Liver (tissue), 9 donors: ENCODE data around the gene PDCL3. TPM values are rescaled to one million over a fixed set of nuclear protein-coding genes. Genes with fewer than 3 reads are reported as not detected.

Experiments used
- DNase-seq: peaks from one replicate; pipeline ENCODE4 v3.0.0-alpha.2; 2017; ENCODE audit warnings: low spot score
- H3K27ac ChIP-seq, 2 donors: one replicate each; pipeline ENCODE4 v1.7.0; 2013; ENCODE audit warnings: inconsistent platforms in 2 of 2, low read length in 2 of 2, control low read depth in 1 of 2, low read depth in 1 of 2, mild to moderate bottlenecking in 1 of 2
- H3K27me3 ChIP-seq, 4 donors: one replicate each; pipeline versions ENCODE4 v1.6.1 to v1.7.0; 2013; ENCODE audit warnings: low read length in 3 of 4, inconsistent platforms in 1 of 4, mild to moderate bottlenecking in 1 of 4, moderate library complexity in 1 of 4; ENCODE audit not compliant: control insufficient read depth in 4 of 4, insufficient read depth in 4 of 4
- H3K36me3 ChIP-seq, 4 donors: one replicate each; pipeline versions ENCODE4 v1.6.1 to v1.7.0; 2013; ENCODE audit warnings: low read length in 3 of 4, mild to moderate bottlenecking in 3 of 4, low read depth in 1 of 4, moderate library complexity in 1 of 4; ENCODE audit not compliant: control insufficient read depth in 4 of 4, insufficient read depth in 3 of 4
- H3K4me1 ChIP-seq, 4 donors: one replicate each; pipeline versions ENCODE4 v1.6.1 to v1.7.0; 2013; ENCODE audit warnings: low read length in 3 of 4, mild to moderate bottlenecking in 3 of 4, moderate library complexity in 1 of 4; ENCODE audit not compliant: control insufficient read depth in 4 of 4, insufficient read depth in 4 of 4
- H3K4me3 ChIP-seq, 3 donors: one replicate each; pipeline versions ENCODE4 v1.6.1 to v1.7.0; 2013; ENCODE audit warnings: low read length in 3 of 3, control low read depth in 1 of 3, low read depth in 1 of 3, mild to moderate bottlenecking in 1 of 3
- H3K9ac ChIP-seq, 2 donors: one replicate each; pipeline ENCODE4 v1.7.0; 2013; ENCODE audit warnings: low read length in 2 of 2, mild to moderate bottlenecking in 2 of 2, moderate library complexity in 2 of 2, control low read depth in 1 of 2, low read depth in 1 of 2
- H3K9me3 ChIP-seq, 4 donors: one replicate each; pipeline versions ENCODE4 v1.6.1 to v1.7.0; 2013; ENCODE audit warnings: low read length in 3 of 4; ENCODE audit not compliant: control insufficient read depth in 4 of 4
- EGR1 ChIP-seq, 2 donors: IDR thresholded peaks; 2 replicates each; pipeline ENCODE4 v1.6.1; 2016 to 2018; ENCODE audit warnings: antibody characterized with exemption in 2 of 2, low read depth in 2 of 2
- FOXA1 ChIP-seq: IDR thresholded peaks from 2 replicates; pipeline ENCODE4 v1.6.1; 2016; ENCODE audit warnings: antibody characterized with exemption
- FOXA2 ChIP-seq: IDR thresholded peaks from 2 replicates; pipeline ENCODE4 v1.6.1; 2016; ENCODE audit warnings: antibody characterized with exemption
- GABPA ChIP-seq, 2 donors: IDR thresholded peaks in 1 of 2; conservative IDR thresholded peaks in 1 of 2; 2 replicates each; pipeline ENCODE4 v1.6.1; 2016; ENCODE audit warnings: antibody characterized with exemption in 2 of 2, mild to moderate bottlenecking in 1 of 2, moderate library complexity in 1 of 2
- HNF4A ChIP-seq, 2 donors: conservative IDR thresholded peaks; 2 replicates each; pipeline ENCODE4 v1.6.1; 2016; ENCODE audit warnings: antibody characterized with exemption in 2 of 2, mild to moderate bottlenecking in 2 of 2
- HNF4G ChIP-seq: IDR thresholded peaks from 2 replicates; pipeline ENCODE4 v1.6.1; 2016; ENCODE audit warnings: antibody characterized with exemption
- JUND ChIP-seq, 2 donors: IDR thresholded peaks; 2 replicates each; pipeline ENCODE4 v1.6.1; 2016; ENCODE audit warnings: antibody characterized with exemption in 2 of 2
- NR2F2 ChIP-seq: IDR thresholded peaks from 2 replicates; pipeline ENCODE4 v1.6.1; 2016; ENCODE audit warnings: antibody characterized with exemption
- RAD21 ChIP-seq, 2 donors: IDR thresholded peaks; 2 replicates each; pipeline ENCODE4 v1.6.1; 2016; ENCODE audit warnings: antibody characterized with exemption in 2 of 2, mild to moderate bottlenecking in 2 of 2
- RXRA ChIP-seq, 2 donors: IDR thresholded peaks; 2 replicates each; pipeline ENCODE4 v1.6.1; 2017 to 2018; ENCODE audit warnings: antibody characterized with exemption in 2 of 2, mild to moderate bottlenecking in 1 of 2
- SP1 ChIP-seq: IDR thresholded peaks from 2 replicates; pipeline ENCODE4 v1.6.1; 2018; ENCODE audit warnings: antibody characterized with exemption, mild to moderate bottlenecking
- TAF1 ChIP-seq: conservative IDR thresholded peaks from 2 replicates; pipeline ENCODE4 v1.6.1; 2016; ENCODE audit warnings: antibody characterized with exemption, mild to moderate bottlenecking
- YY1 ChIP-seq: IDR thresholded peaks from 2 replicates; pipeline ENCODE4 v1.6.1; 2016; ENCODE audit warnings: antibody characterized with exemption, mild to moderate bottlenecking
- WGBS: extraction: QIAGEN DNeasy Blood & Tissue Kit; methylation state at CpG from one replicate; pipeline ENCODE4 v1.1.7; 2013; 5-methylcytosine and 5-hydroxymethylcytosine counted together
- polyA plus RNA-seq, 2 donors: library from polyadenylated mRNA; stranded (reverse) in 1 of 2; unstranded in 1 of 2; fragments of 200-250 nt in 1 of 2; fragments of >200 nt in 1 of 2; fragmentation: Nextera tagmentation in 1 of 2; extraction: Ambion mirVana in 1 of 2; gene quantifications; one replicate each; pipeline versions ENCODE4 v1.2.1 to v1.2.3, GENCODE V29; 2013 to 2015
- total RNA-seq, 2 donors: library from RNA; depleted of rRNA; stranded (reverse); fragments of >200 nt; gene quantifications; one replicate each; pipeline ENCODE4 v1.2.3, GENCODE V29; 2014
- TF ChIP-seq, protein P1 (sequence below): IDR thresholded peaks from 2 replicates; pipeline ENCODE4 v1.6.1; 2016; ENCODE audit warnings: antibody characterized with exemption
- TF ChIP-seq, protein P2 (sequence below): IDR thresholded peaks from 2 replicates; pipeline ENCODE4 v1.6.1; 2016; ENCODE audit warnings: antibody characterized with exemption
- TF ChIP-seq, protein P3 (sequence below): IDR thresholded peaks from 2 replicates; pipeline ENCODE4 v1.6.1; 2016; ENCODE audit warnings: antibody characterized with exemption, mild to moderate bottlenecking
- TF ChIP-seq, protein P4 (sequence below): fragments of 150-350 bp; IDR thresholded peaks from 2 replicates; pipeline ENCODE4 v1.5.1; 2017; ENCODE audit warnings: improper control_type of control experiment, low read depth, low read length; ENCODE audit not compliant: missing input control
- TF ChIP-seq, protein P5 (sequence below): IDR thresholded peaks from 2 replicates; pipeline ENCODE4 v1.6.1; 2016; ENCODE audit warnings: antibody characterized with exemption
- donor health status: healthy.
- donor health status: healthy.
- donor health status: healthy.
- donor health status: healthy.
- donor health status: healthy.

PDCL3 gene
- total and polyA plus RNA-seq, 4 donors, result 4.2 to 12.3 (median 7.0) TPM

DNA sequence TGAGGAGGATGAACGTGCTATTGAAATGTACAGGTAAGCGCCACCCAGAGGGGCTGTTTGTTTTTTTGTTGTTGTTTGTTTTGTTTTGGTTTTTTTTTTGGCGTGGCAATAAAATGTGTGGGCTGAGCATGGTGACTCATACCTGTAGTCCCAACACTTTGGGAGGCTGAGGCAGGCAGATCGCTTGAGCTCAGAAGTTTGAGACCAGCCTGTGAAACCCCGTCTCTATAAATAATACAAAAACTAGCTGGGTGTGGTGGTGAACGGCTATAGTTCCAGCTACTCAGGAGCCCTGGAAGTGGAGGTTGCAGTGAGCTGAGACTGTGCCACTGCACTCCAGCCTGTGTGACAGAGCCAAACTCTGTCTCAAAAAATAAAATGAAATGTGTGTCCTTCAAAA is 6.2 kb downstream of the PDCL3 start:
- no peaks in the 10 kb centered on the region for H3K9me3 ChIP-seq
- peaks cover 2 to 14% (median 10%) of the 10 kb centered on the region in 4 donors for H3K36me3 ChIP-seq
- TF ChIP-seq RXRA (IDR thresholded peaks at IDR 0.05) (no peak), JUND (IDR thresholded peaks at IDR 0.05) (no peak), YY1 (no peak), EGR1 (IDR thresholded peaks at IDR 0.05; ENCODE audit: low read depth in 2 of 2) (no peak), NR2F2 (no peak), HNF4A (conservative IDR thresholded peaks at IDR 0.05) (no peak), FOXA1 (no peak), SP1 (no peak), GABPA (IDR thresholded peaks at IDR 0.05 in 1 of 2, conservative IDR thresholded peaks at IDR 0.05 in 1 of 2) (no peak), TAF1 (no peak), FOXA2 (no peak), HNF4G (no peak), RAD21 (IDR thresholded peaks at IDR 0.05) (no peak)
- TF ChIP-seq, protein P1, sequence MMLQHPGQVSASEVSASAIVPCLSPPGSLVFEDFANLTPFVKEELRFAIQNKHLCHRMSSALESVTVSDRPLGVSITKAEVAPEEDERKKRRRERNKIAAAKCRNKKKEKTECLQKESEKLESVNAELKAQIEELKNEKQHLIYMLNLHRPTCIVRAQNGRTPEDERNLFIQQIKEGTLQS, result no peak
- TF ChIP-seq, protein P2, sequence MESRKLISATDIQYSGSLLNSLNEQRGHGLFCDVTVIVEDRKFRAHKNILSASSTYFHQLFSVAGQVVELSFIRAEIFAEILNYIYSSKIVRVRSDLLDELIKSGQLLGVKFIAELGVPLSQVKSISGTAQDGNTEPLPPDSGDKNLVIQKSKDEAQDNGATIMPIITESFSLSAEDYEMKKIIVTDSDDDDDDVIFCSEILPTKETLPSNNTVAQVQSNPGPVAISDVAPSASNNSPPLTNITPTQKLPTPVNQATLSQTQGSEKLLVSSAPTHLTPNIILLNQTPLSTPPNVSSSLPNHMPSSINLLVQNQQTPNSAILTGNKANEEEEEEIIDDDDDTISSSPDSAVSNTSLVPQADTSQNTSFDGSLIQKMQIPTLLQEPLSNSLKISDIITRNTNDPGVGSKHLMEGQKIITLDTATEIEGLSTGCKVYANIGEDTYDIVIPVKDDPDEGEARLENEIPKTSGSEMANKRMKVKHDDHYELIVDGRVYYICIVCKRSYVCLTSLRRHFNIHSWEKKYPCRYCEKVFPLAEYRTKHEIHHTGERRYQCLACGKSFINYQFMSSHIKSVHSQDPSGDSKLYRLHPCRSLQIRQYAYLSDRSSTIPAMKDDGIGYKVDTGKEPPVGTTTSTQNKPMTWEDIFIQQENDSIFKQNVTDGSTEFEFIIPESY, result no peak
- TF ChIP-seq, protein P3, sequence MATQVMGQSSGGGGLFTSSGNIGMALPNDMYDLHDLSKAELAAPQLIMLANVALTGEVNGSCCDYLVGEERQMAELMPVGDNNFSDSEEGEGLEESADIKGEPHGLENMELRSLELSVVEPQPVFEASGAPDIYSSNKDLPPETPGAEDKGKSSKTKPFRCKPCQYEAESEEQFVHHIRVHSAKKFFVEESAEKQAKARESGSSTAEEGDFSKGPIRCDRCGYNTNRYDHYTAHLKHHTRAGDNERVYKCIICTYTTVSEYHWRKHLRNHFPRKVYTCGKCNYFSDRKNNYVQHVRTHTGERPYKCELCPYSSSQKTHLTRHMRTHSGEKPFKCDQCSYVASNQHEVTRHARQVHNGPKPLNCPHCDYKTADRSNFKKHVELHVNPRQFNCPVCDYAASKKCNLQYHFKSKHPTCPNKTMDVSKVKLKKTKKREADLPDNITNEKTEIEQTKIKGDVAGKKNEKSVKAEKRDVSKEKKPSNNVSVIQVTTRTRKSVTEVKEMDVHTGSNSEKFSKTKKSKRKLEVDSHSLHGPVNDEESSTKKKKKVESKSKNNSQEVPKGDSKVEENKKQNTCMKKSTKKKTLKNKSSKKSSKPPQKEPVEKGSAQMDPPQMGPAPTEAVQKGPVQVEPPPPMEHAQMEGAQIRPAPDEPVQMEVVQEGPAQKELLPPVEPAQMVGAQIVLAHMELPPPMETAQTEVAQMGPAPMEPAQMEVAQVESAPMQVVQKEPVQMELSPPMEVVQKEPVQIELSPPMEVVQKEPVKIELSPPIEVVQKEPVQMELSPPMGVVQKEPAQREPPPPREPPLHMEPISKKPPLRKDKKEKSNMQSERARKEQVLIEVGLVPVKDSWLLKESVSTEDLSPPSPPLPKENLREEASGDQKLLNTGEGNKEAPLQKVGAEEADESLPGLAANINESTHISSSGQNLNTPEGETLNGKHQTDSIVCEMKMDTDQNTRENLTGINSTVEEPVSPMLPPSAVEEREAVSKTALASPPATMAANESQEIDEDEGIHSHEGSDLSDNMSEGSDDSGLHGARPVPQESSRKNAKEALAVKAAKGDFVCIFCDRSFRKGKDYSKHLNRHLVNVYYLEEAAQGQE, result no peak
- TF ChIP-seq, protein P4, sequence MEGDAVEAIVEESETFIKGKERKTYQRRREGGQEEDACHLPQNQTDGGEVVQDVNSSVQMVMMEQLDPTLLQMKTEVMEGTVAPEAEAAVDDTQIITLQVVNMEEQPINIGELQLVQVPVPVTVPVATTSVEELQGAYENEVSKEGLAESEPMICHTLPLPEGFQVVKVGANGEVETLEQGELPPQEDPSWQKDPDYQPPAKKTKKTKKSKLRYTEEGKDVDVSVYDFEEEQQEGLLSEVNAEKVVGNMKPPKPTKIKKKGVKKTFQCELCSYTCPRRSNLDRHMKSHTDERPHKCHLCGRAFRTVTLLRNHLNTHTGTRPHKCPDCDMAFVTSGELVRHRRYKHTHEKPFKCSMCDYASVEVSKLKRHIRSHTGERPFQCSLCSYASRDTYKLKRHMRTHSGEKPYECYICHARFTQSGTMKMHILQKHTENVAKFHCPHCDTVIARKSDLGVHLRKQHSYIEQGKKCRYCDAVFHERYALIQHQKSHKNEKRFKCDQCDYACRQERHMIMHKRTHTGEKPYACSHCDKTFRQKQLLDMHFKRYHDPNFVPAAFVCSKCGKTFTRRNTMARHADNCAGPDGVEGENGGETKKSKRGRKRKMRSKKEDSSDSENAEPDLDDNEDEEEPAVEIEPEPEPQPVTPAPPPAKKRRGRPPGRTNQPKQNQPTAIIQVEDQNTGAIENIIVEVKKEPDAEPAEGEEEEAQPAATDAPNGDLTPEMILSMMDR, result no peak
- TF ChIP-seq, protein P5, sequence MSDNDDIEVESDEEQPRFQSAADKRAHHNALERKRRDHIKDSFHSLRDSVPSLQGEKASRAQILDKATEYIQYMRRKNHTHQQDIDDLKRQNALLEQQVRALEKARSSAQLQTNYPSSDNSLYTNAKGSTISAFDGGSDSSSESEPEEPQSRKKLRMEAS, result no peak
- no peak overlapping the region for H3K9ac ChIP-seq
- H3K4me3 ChIP-seq, result no peak overlapping the region
- no peak overlapping the region for H3K27ac ChIP-seq
- H3K4me1 ChIP-seq, result peaks cover 0 to under 1% (median under 1%) of the 10 kb centered on the region in 4 donors
- no peak for DNase-seq
- H3K27me3 ChIP-seq, result no peaks in the 10 kb centered on the region
- 91% methylated on average over 6 of the region's 6 CpGs for WGBS
